IMR-90 (cell line): Measurements from ENCODE around the gene NMNAT3. TPM values are rescaled to one million over a fixed set of nuclear protein-coding genes. Genes with fewer than 3 reads are reported as not detected.
A peak's percentile ranks its signal among the peaks of the same experiment; 100 is the strongest.

Experiments
- ATAC-seq: fragments of 200-7000 bp; cut with Tn5 transposase; 2 replicates; pipeline ENCODE4 v1.9.1; 2020; ENCODE audit warnings: low read depth, mild to moderate bottlenecking, moderate library complexity
- BruUV-seq: library from RNA; stranded (reverse); fragments of 400-500 nt; replicated peaks from 2 replicates; lab custom pipeline; 2021; lab: Mats Ljungman, UMichigan
- CTCF ChIA-PET: fragments of 300-600 bp; formaldehyde crosslinking; extraction: SDS; loops from one replicate; lab custom pipeline; 2021; ENCODE audit warnings: antibody characterized with exemption; lab: Yijun Ruan, JAX
- POLR2A ChIA-PET: fragments of 300-600 bp; sonication (Branson Sonifier 250); formaldehyde crosslinking; loops from one replicate; lab custom pipeline; 2022; ENCODE audit warnings: antibody characterized with exemption; ENCODE audit not compliant: unreplicated experiment; lab: Charles Lee
- DNase-seq: peaks from one replicate; pipeline ENCODE4 v3.0.0; 2013
- H2AFZ ChIP-seq: replicated peaks from 2 replicates; pipeline ENCODE3; 2013; ENCODE audit warnings: low read length, mild to moderate bottlenecking; ENCODE audit not compliant: poor library complexity
- H2AK5ac ChIP-seq: 2 replicates; pipeline ENCODE4 v1.6.1; 2013; ENCODE audit warnings: low read depth, low read length, inconsistent platforms
- H2AK9ac ChIP-seq: replicated peaks from 2 replicates; pipeline ENCODE3; 2013; ENCODE audit warnings: mild to moderate bottlenecking, low read depth, low read length, moderate library complexity; ENCODE audit not compliant: poor library complexity
- H2BK120ac ChIP-seq: 2 replicates; pipeline ENCODE4 v1.6.1; 2013; ENCODE audit warnings: low read depth, low read length, inconsistent platforms
- H2BK15ac ChIP-seq: 3 replicates; pipeline ENCODE4 v1.6.1; 2013; ENCODE audit warnings: low read depth, low read length, inconsistent platforms
- H2BK20ac ChIP-seq: 2 replicates; pipeline ENCODE4 v1.6.1; 2013; ENCODE audit warnings: low read depth, mild to moderate bottlenecking, inconsistent platforms, low read length, moderate library complexity
- H2BK5ac ChIP-seq: 2 replicates; pipeline ENCODE4 v1.6.1; 2013; ENCODE audit warnings: mild to moderate bottlenecking, low read depth, low read length, inconsistent platforms; ENCODE audit not compliant: poor library complexity, severe bottlenecking
- H3K14ac ChIP-seq: replicated peaks from 2 replicates; pipeline ENCODE4 v1.6.1; 2013; ENCODE audit warnings: low read depth, low read length, inconsistent platforms
- H3K18ac ChIP-seq: 2 replicates; pipeline ENCODE4 v1.6.1; 2013; ENCODE audit warnings: low read depth, low read length, control low read depth
- H3K23ac ChIP-seq: 2 replicates; pipeline ENCODE4 v1.6.1; 2013; ENCODE audit warnings: low read depth, low read length, inconsistent platforms
- H3K27ac ChIP-seq: 2 replicates; pipeline ENCODE4 v1.5.1; 2013; ENCODE audit warnings: mild to moderate bottlenecking, control low read depth, low read length; ENCODE audit not compliant: insufficient read depth
- H3K27me3 ChIP-seq: 2 replicates; pipeline ENCODE4 v1.6.1; 2013; ENCODE audit warnings: low read length; ENCODE audit not compliant: control insufficient read depth, insufficient read depth
- H3K36me3 ChIP-seq: 2 replicates; pipeline ENCODE4 v1.6.1; 2013; ENCODE audit warnings: low read length, mixed read lengths; ENCODE audit not compliant: control insufficient read depth, insufficient read depth
- H3K4ac ChIP-seq: 2 replicates; pipeline ENCODE4 v1.6.1; 2013; ENCODE audit warnings: low read depth, low read length, inconsistent platforms
- H3K4me1 ChIP-seq: 2 replicates; pipeline ENCODE4 v1.6.1; 2013; ENCODE audit warnings: low read length, mixed read lengths; ENCODE audit not compliant: control insufficient read depth, insufficient read depth
- H3K4me2 ChIP-seq: 2 replicates; pipeline ENCODE4 v1.6.1; 2013; ENCODE audit warnings: low read depth, mild to moderate bottlenecking, control low read depth, low read length, moderate library complexity
- H3K4me3 ChIP-seq: 2 replicates; pipeline ENCODE4 v1.5.1; 2013; ENCODE audit warnings: low read depth, mild to moderate bottlenecking, control low read depth, low read length, moderate library complexity; ENCODE audit not compliant: insufficient read depth
- H3K56ac ChIP-seq: 2 replicates; pipeline ENCODE4 v1.6.1; 2013; ENCODE audit warnings: low read length, inconsistent platforms; ENCODE audit not compliant: insufficient read depth; ENCODE audit errors: extremely low read depth
- H3K79me1 ChIP-seq, 2 experiments: 2 replicates each; pipeline ENCODE4 v1.6.1; 2013; ENCODE audit warnings: low read length in 2 of 2, inconsistent platforms in 1 of 2, low read depth in 1 of 2
- H3K9ac ChIP-seq: 2 replicates; pipeline ENCODE4 v1.6.1; 2013; ENCODE audit warnings: low read depth, low read length, control low read depth
- H3K9me1 ChIP-seq: 2 replicates; pipeline ENCODE4 v1.6.1; 2013; ENCODE audit warnings: low read length, inconsistent platforms; ENCODE audit not compliant: insufficient read depth
- H3K9me3 ChIP-seq: 2 replicates; pipeline ENCODE4 v1.6.1; 2013; ENCODE audit warnings: low read length; ENCODE audit not compliant: control insufficient read depth, insufficient read depth
- H4K20me1 ChIP-seq: 2 replicates; pipeline ENCODE4 v1.6.1; 2013; ENCODE audit warnings: low read length, inconsistent platforms; ENCODE audit not compliant: insufficient read depth
- H4K5ac ChIP-seq: 2 replicates; pipeline ENCODE4 v1.6.1; 2013; ENCODE audit warnings: mild to moderate bottlenecking, low read depth, low read length, control low read depth
- H4K8ac ChIP-seq, 2 experiments: 2 replicates each; pipeline ENCODE4 v1.6.1; 2013; ENCODE audit warnings: low read depth in 2 of 2, low read length in 2 of 2, control low read depth in 1 of 2, inconsistent platforms in 1 of 2
- H4K91ac ChIP-seq: 2 replicates; pipeline ENCODE4 v1.6.1; 2013; ENCODE audit warnings: low read depth, low read length, inconsistent platforms; ENCODE audit not compliant: insufficient read depth
- BHLHE40 ChIP-seq: fragments of 150-350 bp; IDR thresholded peaks from 2 replicates; pipeline ENCODE4 v1.6.1; 2016; ENCODE audit warnings: mild to moderate bottlenecking, low read depth, low read length
- CEBPB ChIP-seq: IDR thresholded peaks from 2 replicates; pipeline ENCODE4 v1.6.1; 2012; ENCODE audit warnings: low read depth, low read length, improper control_type of control experiment
- CHD1 ChIP-seq: IDR thresholded peaks from 2 replicates; pipeline ENCODE4 v1.6.1; 2012; ENCODE audit warnings: low read depth, low read length, improper control_type of control experiment
- CTCF ChIP-seq: conservative IDR thresholded peaks from 2 replicates; pipeline ENCODE4 v1.5.1; 2012; ENCODE audit warnings: mild to moderate bottlenecking, low read depth, low read length, improper control_type of control experiment
- ELK1 ChIP-seq: fragments of 150-350 bp; IDR thresholded peaks from 2 replicates; pipeline ENCODE4 v1.6.1; 2016; ENCODE audit warnings: low read depth, mild to moderate bottlenecking, low read length, moderate library complexity, borderline replicate concordance
- FOS ChIP-seq: fragments of 150-350 bp; IDR thresholded peaks from 2 replicates; pipeline ENCODE4 v1.6.1; 2016; ENCODE audit warnings: low read depth, low read length
- MAFK ChIP-seq: IDR thresholded peaks from 2 replicates; pipeline ENCODE4 v1.6.1; 2012; ENCODE audit warnings: low read depth, low read length, improper control_type of control experiment
- MAZ ChIP-seq: IDR thresholded peaks from 2 replicates; pipeline ENCODE4 v1.6.1; 2012; ENCODE audit warnings: low read depth, mild to moderate bottlenecking, low read length, improper control_type of control experiment, moderate library complexity, borderline replicate concordance
- MXI1 ChIP-seq: IDR thresholded peaks from 2 replicates; pipeline ENCODE4 v1.6.1; 2012; ENCODE audit warnings: low read depth, mild to moderate bottlenecking, low read length, moderate library complexity, borderline replicate concordance
- NFE2L2 ChIP-seq: fragments of 150-350 bp; IDR thresholded peaks from 2 replicates; pipeline ENCODE4 v1.6.1; 2016; ENCODE audit warnings: low read depth, mild to moderate bottlenecking, low read length
- POLR2A ChIP-seq: IDR thresholded peaks from 2 replicates; pipeline ENCODE4 v1.6.1; 2012; ENCODE audit warnings: mild to moderate bottlenecking, low read depth, low read length
- RAD21 ChIP-seq: IDR thresholded peaks from 2 replicates; pipeline ENCODE4 v1.6.1; 2012; ENCODE audit warnings: low read length, improper control_type of control experiment
- RCOR1 ChIP-seq: IDR thresholded peaks from 2 replicates; pipeline ENCODE4 v1.6.1; 2012; ENCODE audit warnings: mild to moderate bottlenecking, low read length, improper control_type of control experiment; ENCODE audit not compliant: insufficient replicate concordance
- RFX5 ChIP-seq: IDR thresholded peaks from 2 replicates; pipeline ENCODE4 v1.8.0; 2012; ENCODE audit warnings: low read depth, mild to moderate bottlenecking, low read length, moderate library complexity
- SMC3 ChIP-seq: fragments of 150-350 bp; IDR thresholded peaks from 2 replicates; pipeline ENCODE4 v1.6.1; 2016; ENCODE audit warnings: low read depth, mild to moderate bottlenecking, antibody characterized with exemption, low read length, moderate library complexity
- USF2 ChIP-seq: fragments of 150-350 bp; IDR thresholded peaks from 2 replicates; pipeline ENCODE4 v1.6.1; 2017; ENCODE audit warnings: mild to moderate bottlenecking, antibody characterized with exemption, low read length, low read depth
- WGBS, 2 experiments: methylation state at CpG; one replicate each; pipeline versions ENCODE4 v1.1.5 to v1.1.7; 2013; ENCODE audit warnings: missing lambda C conversion rate in 2 of 2; ENCODE audit not compliant: insufficient read length in 1 of 2; ENCODE audit errors: extremely low coverage in 2 of 2; 5-methylcytosine and 5-hydroxymethylcytosine counted together
- dilution Hi-C: fragments of 300-500 bp; cut with HindIII; formaldehyde crosslinking; loops from one replicate; pipeline ENCODE4 v1.14.3; 2018; ENCODE audit warnings: low sequenced_read_pairs; ENCODE audit not compliant: unreplicated experiment
- in situ Hi-C: fragments of 300-500 bp; cut with MboI; formaldehyde crosslinking; loops from 3 replicates; pipeline ENCODE4 v1.14.3; 2019; ENCODE audit warnings: low sequenced_read_pairs, inconsistent platforms, mixed read lengths
- intact Hi-C: fragments of 100-400 bp; cut with micrococcal nuclease; formaldehyde crosslinking; loops from 2 replicates; pipeline ENCODE4 v1.10.0; 2022
- polyA plus RNA-seq, 3 experiments: library from polyadenylated mRNA; depleted of rRNA; stranded (reverse); fragments of >200 nt; gene quantifications; 2 replicates each; pipeline ENCODE4 v1.2.3, GENCODE V29; 2012; ENCODE audit warnings: low replicate concordance in 1 of 3
- total RNA-seq: library from RNA; depleted of rRNA; stranded (reverse); fragments of >200 nt; gene quantifications from 2 replicates; pipeline ENCODE4 v1.2.3, GENCODE V29; 2012

Gene NMNAT3
- total and polyA plus RNA-seq, 2 of the 4 experiments (the other 2 are of a cell fraction) = 0.12 to 0.36 TPM

- H2AK5ac ChIP-seq = no peak overlapping the region
- no peaks in the 10 kb centered on the region for H4K20me1 ChIP-seq
- peaks cover 3% of the 10 kb centered on the region for H3K4me1 ChIP-seq
- no peak overlapping the region for H2BK120ac ChIP-seq
- no peak overlapping the region for H2BK15ac ChIP-seq
- H3K4me2 ChIP-seq = no peak overlapping the region
- no peak overlapping the region for H2AFZ ChIP-seq
- no peaks in the 10 kb centered on the region for H3K36me3 ChIP-seq
- no peak overlapping the region for H3K18ac ChIP-seq
- no peak overlapping the region for H4K5ac ChIP-seq
- no TSS peak for BruUV-seq
- CTCF ChIA-PET = no interaction called here
- TF ChIP-seq MAFK (no peak), ELK1 (no peak), MXI1 (no peak), USF2 (no peak), RAD21 (no peak), MAZ (no peak), BHLHE40 (no peak), RFX5 (no peak), CEBPB (no peak), CHD1 (no peak), CTCF (no peak), FOS (no peak), NFE2L2 (no peak), SMC3 (no peak), POLR2A (no peak), RCOR1 (no peak)
- no peaks in the 10 kb centered on the region for H3K9me3 ChIP-seq
- H2BK20ac ChIP-seq = no peak overlapping the region
- dilution Hi-C loops (no loop called here), intact Hi-C loops (no loop called here), in situ Hi-C loops (no loop called here)
- no peaks in the 10 kb centered on the region; the same call in 1 of the 2 replicates for H3K27me3 ChIP-seq
- H3K56ac ChIP-seq = no peak overlapping the region
- no CpG with 5 or more reads among the region's 2 CpGs for WGBS, 2 experiments
- no peak overlapping the region for H3K14ac ChIP-seq
- H4K8ac ChIP-seq = no peak overlapping the region
- H3K9ac ChIP-seq = no peak overlapping the region
- H4K91ac ChIP-seq = no peak overlapping the region
- POLR2A ChIA-PET = no interaction called here
- H3K9me1 ChIP-seq = no peaks in the 10 kb centered on the region
- ATAC-seq (peak; percentile 61), DNase-seq (peak; percentile 62)
- H3K27ac ChIP-seq = no peak overlapping the region
- no peaks in the 10 kb centered on the region for H3K79me1 ChIP-seq
- H2BK5ac ChIP-seq = no peak overlapping the region
- H3K23ac ChIP-seq = no peak overlapping the region
- no peak overlapping the region for H2AK9ac ChIP-seq
- H3K4ac ChIP-seq = no peak overlapping the region
- H3K4me3 ChIP-seq = no peak overlapping the region
These were observed 122.5 kb downstream of the NMNAT3 start for GRCh38 chr3:139555249-139555648.
